Fibroblast of villous mesenchyme (primary cell): ENCODE data around the gene CD200R1L. TPM values are rescaled to one million over a fixed set of nuclear protein-coding genes. Genes with fewer than 3 reads are reported as not detected.

Experiments
- DNase-seq: peaks from one replicate; pipeline ENCODE4 v3.0.0-alpha.2; 2010; ENCODE audit warnings: low read depth
- H3K4me3 ChIP-seq: 2 replicates; pipeline ENCODE4 v1.5.1; 2011; ENCODE audit warnings: low read depth, mild to moderate bottlenecking, low read length
- CTCF ChIP-seq: IDR thresholded peaks from 2 replicates; pipeline ENCODE4 v1.5.1; 2012; ENCODE audit warnings: low read depth, mild to moderate bottlenecking, low read length; ENCODE audit not compliant: insufficient read depth
- total RNA-seq: library from RNA; depleted of rRNA; stranded (reverse); fragments of >200 nt; gene quantifications from 2 replicates; pipeline ENCODE4 v1.2.3, GENCODE V29; 2012

Gene CD200R1L
- total RNA-seq, 1 donor, result not detected

- no peak for DNase-seq
- no peak overlapping the region for H3K4me3 ChIP-seq
- no peak for TF ChIP-seq CTCF
Measured at GRCh38 chr3:112829046-112829445, 17.6 kb downstream of the CD200R1L start.

- peak; percentile 37 for DNase-seq
- no peak overlapping the region for H3K4me3 ChIP-seq
- no peak for TF ChIP-seq CTCF
Measured at GRCh38 chr3:112822064-112823055, 24.3 kb downstream of the CD200R1L start.

- TF ChIP-seq CTCF, result no peak
- DNase-seq, result peak; percentile 72
- no peak overlapping the region for H3K4me3 ChIP-seq
Measured at GRCh38 chr3:112818289-112818688, 28.4 kb downstream of the CD200R1L start.

- DNase-seq, result no peak
- H3K4me3 ChIP-seq, result no peak overlapping the region
- no peak for TF ChIP-seq CTCF
Measured at GRCh38 chr3:112817797-112818196, 28.9 kb downstream of the CD200R1L start.

- TF ChIP-seq CTCF, result no peak
- H3K4me3 ChIP-seq, result no peak overlapping the region
- no peak for DNase-seq
Measured at GRCh38 chr3:112817271-112817670, 29.4 kb downstream of the CD200R1L start.

- no peak for TF ChIP-seq CTCF
- peak; percentile 52 for DNase-seq
- no peak overlapping the region for H3K4me3 ChIP-seq
Measured at GRCh38 chr3:112815981-112816380, 30.7 kb downstream of the CD200R1L start.
